Activated effector memory CD4-positive, alpha-beta T cell treated with anti-CD3 and anti-CD28 coated beads, Interleukin-2, amount 50 U/mL, for 16 hours (primary cell): ENCODE results near the gene POLR1A.

ENCODE experiments used
- DNase-seq: peaks from one replicate; pipeline ENCODE4 v3.0.0-alpha.2; 2020

The POLR1A gene

DNA sequence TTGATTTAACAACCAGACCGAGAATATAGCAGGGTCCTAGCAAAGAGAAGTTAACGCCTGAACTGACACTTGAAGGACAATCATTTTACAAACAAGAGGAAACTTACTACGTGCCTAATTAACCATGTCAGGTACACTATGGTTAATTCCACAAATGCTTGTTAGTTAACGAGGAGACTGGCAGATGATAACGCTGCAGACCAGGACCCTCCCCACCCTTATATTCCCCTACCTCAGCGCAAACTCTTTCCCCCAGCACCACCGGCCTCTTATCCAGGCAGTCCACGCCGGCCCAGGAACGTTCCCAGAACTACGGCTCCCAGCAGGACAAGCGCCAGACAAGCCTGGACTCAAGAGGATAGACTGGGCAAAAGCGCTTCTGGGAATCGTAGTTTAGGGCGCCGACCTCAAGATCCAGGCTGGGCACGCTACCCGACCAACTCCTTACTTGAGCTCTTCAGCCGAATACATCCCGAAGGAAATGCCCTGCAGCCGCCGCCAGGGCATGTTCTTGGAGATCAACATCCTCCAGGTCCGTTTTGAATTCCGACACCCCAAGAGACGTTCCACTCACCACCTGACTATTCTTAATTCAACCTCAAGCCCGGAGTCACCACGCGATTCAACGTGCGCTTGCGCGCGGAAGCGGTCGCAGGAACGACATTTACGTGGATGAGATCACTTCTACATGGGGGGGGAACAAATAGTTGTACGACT lies at the start of gene POLR1A:
POLR1A (minus strand) TSS at position 635 of the 717 bp plus-strand sequence; CDS start at position 525, 110 bp downstream.
- peak; percentile 94 for DNase-seq

DNA sequence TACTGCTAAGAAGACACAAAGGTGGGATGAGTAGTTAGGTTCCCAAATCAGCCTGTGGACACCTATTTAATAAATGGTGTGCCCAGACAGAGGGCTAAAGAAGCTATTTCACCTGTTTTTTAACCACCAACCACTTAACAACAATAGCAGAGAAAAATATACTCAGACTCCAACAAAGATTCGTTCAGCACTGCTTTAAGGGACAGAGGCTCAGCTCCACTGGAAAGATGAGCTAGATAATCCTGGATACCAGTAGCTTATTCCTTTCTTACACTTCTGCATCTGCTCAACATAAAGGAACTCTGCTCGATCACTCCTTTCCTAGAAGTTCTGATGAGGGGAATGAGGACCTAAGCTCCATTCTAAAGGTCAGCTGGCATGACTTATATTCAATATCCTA lies 44.8 kb upstream of the POLR1A start:
- DNase-seq = no peak

DNA sequence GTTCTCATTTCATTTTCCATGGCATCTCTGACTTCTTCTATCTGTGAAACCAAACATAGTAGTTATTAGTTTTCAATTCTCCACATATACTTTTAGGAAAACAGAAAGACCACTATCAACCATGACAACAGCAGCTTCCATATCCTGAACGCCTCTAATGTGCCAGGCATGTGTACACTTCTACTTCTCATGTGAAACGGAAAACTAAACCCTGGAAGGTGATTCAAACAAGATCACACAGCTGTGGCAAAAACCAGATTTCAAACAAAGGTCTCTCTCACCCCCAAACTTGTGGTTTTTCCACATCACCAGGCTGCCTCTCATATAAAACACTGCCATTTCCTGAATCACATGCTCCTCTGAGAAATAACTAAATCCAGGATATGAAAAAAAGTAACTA lies 42.1 kb upstream of the POLR1A start:
- no peak for DNase-seq

DNA sequence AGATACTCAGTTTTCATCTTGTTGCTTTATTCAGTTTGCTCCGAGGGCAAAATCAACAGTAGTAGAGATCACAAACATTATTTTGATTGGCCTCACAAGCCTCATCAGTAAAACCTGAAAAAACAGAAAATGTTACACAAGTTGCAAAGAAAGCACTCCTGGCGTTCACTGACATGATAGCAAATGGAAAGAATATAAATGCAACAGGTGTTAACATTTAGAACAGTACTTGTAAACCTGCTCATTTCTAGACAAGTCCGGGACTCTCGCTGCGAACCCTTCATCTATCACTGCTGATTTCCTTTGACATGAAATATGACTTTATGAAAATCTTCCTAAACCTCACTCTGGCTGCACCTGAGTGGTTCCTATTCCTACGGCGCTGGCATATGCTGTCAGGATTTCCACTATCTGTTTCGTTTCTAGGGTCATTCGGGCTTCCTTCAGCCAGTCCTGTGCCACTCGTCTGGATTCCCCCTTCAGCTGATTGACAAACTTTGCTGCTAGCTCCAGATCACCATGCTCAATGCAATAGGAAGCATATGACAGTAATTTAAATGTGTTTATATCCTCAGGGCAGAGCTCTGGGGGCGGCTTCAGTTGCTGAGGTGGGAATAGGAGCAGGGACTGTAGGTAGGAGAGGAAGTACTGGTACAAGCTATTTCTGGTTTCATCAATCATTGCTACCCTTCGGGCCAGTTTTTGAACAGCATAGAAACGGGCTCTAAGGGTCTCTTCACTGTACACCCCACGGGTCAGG lies 38.4 kb upstream of the POLR1A start:
- no peak for DNase-seq

DNA sequence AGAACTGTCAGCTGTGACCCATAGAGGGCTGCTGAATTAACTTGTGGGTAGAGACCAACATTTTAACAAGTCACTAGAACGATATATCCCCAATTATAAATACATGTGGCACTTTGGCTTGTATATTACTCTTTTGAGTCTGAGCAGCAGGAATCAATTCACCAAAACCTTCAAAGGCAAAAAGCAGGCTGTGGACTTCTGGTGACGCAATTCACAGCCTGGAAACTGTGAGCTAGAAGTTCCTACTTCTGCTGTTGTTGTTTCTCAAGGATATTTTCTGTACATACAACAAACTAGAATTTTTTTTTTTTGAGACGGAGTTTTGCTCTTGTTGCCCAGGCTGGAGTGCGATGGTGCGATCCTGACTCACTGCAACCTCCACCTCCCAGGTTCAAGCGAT lies 37.6 kb upstream of the POLR1A start:
- no peak for DNase-seq

DNA sequence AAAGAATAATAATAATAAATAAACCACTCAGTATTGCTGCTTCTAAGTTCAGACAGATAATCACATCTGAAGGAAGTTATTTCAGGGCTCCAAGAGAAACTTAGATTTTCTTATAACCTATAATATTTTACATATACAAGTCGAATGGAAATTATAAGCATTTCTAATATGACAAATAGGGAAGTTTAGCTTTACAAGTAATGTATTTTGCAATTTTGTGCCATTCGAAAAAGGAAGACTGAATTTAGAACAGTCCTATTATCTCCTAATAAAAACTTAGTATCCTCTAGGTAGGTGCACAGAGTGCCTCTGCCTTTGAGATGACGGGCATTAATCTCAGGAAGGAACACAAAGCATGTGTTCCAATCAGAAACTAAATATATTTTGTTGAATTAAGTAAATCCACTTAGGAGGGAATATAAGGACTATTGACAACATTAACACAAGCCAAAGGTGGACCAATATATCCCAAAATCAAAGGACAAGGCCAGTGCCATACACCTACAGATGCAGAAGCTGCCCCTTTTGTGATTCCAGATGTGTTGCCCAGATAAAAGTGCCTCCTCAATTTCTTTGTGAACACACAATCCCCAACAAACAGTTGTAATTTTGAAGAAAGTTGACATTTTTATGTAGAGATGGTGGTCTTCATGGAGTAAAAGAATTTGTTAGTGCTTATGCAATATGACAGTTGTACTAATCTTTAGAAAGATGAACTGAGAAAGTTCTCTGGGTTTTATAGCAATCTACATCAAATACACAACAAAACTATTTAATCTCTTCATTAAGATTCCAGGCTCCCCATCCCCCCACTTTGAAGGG lies 37.0 kb upstream of the POLR1A start:
- DNase-seq = no peak

DNA sequence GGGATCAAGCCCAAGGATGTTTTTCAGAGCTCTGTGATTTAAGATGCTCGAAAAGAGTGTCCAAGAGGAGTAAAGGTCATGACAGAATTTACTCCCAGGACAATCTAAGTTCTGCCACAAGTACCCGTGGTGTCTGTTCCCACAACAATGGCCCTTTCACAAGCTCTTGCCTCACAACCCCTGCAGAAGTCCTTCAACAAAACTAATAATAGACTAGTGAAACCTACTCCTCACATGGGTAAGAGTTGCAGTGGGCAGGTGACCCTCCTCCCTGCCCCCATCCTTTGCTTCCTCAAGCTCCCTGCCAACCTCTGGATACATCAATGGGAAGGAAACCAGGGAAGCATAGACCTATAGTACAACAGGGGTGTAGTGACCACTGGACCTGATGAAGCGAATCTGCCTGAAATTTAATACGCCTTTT lies 35.3 kb upstream of the POLR1A start:
- DNase-seq = no peak

DNA sequence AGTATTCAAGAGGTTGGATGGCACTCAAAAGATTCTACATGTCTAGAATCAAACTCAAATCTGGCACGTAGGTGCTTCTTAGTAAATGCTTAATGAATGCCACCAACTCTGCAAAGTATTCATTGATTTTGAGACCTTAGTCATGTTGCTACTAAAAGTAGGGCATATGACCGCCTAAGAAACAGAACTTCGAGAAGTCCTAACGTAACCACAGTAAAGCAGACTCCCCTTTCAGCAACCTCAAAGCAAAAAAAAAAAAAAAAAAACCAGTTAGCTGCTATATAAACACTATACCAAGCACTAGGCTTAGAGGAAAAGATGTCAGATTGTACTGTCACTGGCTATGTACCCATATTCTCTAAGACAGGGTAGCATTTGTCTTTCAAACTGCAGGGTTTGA lies 34.3 kb upstream of the POLR1A start:
- no peak for DNase-seq

DNA sequence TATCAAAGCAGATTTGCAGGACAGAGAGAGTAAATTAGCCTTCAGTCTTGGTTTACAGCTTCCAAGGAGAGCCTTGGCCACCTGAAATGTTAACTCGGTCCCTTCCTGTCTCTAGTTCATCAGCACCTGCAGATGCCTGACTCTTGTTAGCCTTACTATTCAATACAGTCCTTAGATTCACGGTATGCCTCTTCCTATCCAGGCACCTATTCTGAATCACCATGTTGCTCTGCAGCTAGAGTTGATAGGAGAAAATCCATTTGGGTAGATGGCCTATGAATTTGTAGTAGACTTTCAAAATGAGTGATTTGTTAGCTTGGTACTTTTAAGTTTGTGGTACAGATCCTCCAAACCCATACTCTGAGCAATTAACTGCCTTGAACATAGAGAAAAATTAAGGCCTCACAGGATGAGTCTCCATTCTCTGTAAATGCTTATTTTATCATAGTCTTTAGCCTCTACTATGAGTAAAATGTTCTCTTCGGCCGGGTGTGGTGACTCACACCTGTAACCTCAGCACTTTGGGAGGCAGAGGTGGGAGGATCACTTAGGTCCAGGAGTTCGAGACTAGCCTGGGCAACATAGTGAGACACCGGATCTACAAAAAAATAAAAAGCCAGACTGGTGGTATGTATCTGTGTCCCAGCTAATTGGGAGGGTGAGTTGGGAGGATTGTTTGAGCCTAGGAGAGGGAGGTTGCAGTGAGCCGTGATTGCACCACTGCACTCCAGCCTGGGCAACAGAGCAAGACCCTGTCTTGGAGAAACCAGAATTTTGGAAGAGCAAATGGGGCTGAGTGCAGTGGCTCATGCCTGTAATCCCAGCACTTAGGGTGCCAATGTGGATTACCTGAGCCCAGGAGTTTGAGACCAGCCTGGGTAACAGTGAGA lies 33.3 kb upstream of the POLR1A start:
- no peak for DNase-seq

DNA sequence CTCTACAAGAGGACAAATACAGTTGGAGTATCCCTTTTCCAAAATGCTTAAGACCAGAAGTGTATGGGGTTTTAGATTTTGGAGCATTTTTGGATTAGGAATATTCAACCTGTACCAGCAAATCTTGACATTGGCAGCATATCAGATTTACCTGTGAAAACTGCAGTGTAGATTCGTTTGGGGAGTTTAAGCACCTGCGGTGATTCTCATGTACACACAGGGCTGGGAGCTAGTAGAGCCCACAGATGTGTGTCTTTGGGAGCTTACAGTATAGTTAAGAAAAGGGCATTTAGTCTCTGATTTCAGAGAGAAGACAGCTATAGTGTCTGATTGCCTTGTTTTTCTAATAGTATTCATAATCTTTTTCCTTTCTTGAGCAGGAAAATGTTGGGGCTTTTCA lies 30.5 kb upstream of the POLR1A start:
- DNase-seq = no peak

DNA sequence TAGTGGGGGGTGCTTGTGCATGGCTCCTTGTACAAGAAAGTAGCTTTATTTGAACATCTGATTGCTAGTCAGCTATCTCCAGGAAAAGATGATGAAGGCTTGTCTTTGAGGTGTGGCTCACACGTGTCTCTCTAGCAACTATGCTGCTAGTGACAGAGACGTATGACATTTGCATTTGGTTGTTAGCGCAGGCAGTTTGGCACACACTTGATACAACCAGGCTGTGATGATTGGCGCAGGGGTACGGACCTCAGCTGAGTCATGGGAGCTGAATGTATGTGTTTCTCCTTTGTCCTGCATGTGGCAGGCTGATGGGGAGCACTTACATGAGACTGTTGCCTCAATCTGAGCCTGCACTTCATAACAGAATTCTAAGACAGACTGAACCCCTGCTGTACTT lies 30.0 kb upstream of the POLR1A start:
- DNase-seq = no peak

DNA sequence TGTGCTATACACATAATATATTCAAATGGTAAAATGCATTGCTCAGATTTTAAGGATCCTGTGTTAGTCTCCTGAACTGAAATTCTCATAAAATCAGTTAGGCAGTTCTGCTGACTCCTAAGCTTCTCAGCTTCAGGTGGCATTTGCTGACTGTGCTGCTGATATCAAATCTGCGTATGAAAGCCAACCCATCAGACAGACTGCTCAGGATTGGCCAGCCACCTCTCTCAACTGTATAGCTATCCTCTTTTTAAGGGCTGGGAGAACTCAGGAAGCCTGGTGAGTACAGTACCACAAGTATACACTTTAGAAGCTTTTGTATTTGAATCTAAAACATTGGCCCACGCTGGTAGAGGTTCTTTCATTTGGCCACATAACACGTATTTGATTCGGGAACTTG lies 29.0 kb upstream of the POLR1A start:
- no peak for DNase-seq

DNA sequence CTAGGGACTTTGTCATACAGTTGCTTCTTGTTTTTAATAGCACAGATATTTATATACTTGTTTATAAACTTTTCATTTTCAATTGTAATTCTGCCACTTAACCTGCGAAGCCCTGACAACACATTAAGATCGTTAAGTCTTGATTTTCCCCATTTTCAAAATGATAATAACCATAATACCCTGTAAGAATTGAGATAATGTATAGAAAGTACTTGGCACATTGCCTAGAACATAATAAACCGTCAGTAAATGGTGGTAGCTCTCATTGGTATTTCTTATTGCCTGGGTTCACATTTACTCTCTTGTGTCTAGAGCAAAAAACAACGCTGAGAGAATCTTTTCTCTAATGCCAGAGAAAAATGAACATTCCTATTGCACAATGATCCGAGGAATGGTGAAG lies 19.0 kb upstream of the POLR1A start:
- no peak for DNase-seq

DNA sequence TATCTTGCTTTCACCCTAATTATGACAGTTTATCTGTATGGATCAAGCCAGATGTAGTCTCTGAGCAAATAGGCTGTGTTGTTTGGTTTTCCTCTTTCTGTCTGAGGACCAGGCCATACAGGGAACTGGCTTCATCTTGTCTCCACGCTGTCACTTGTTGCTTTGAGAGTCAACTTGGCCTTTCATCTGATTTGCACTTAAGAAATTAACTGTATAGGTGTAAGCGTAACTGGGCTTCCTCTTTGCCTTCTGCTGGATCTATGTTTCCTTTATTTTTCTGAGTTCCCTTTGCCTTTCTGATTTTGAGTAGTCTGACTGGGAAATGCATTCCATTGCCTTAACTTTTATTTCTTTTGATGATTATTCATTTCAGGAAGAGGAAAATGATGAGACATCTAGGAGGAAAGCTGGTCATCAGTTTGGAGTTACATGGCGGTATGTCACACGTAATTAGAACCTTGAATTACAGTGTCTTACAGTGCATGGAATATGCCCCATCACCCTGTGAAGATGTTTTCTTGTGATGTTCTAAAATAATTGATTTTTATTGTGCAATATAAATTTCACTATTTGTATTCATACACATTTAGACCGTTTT lies 17.7 kb upstream of the POLR1A start:
- DNase-seq = no peak

DNA sequence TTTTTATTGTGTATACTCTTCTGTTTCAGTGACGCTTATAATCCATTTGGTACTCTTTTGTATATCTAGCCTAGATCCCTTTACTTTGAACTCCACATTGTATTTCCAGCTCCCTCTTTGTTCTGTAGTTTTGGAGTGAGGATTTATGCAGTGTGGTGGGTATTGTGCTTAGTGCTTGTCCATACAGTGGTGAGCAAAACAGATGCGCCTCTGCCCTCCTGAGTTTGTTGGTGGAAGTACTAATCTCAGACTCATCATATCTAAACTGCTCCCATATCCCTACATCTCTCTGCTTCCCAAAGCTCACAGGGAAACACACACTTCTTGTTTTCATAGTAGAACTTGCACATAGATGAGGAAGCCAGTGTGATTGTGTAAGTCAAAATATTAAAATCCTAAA lies 12.4 kb upstream of the POLR1A start:
- DNase-seq = no peak

DNA sequence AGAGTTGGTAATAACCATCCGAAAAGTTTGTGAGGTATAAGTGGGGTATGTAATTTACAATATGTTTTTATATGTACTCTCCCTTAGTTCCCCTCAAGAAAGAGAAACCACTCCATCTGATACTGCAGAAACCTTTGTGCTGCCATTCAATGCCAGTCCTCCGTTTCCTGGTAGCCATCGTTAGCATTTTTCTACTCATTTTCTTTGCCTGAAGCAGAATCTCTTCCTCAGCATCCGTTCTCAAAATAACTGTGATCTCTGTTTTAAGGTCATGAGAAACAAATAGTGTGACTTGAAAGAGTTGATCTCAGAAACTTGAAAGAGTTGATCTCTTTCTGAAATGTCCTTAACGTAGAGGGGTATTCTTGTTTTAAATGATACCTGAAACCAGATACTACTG lies 1.3 kb upstream of the POLR1A start:
- DNase-seq = no peak

DNA sequence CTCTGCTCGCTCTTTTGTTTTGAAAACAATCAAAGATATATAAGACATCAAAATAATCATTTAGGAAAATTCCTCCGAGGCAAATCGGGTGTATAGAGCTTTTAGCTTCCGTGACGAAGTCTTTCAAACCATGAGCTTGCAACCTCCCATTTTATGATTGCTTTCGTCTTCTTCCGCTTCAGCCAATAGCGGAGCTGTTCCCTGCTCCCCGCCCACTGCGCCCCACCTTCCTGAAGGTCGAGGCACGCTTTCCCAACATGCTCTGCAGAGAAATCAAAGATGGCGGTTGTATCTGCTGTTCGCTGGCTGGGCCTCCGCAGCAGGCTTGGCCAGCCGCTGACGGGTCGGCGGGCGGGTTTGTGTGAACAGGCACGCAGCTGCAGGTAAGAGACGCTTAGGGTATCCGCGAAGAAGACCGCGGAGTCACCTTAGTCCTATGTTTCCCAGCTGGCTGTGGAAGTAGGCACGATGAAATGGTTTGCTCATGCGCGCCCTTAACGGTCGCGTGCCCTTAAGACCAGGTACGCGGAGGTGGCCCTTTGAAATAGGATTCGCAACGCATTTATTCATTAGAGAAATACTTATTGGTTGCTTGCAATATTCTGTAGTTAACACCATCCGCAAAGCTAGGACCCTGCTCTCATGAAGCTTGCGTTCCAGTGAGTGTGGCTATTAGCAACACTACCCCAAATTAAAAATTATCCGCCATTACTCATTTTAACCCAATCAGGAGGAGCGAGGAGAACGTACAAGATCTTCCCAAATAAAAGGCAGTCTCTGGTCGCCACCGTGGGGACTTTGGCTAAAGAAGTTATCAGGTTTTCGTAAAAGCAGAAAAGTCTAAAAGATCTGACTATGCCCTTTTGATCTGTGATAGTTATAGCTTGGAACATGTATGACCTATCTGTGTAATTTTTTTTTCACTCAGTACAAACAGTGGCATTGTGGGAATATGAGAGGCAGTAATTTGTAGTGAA lies 571 bp upstream of the POLR1A start, which contains the start of gene PTCD3:
PTCD3 (plus strand) TSS at position 267 of the 977 bp plus-strand sequence; CDS start at position 280, 13 bp downstream.
- peak; percentile 98 for DNase-seq

DNA sequence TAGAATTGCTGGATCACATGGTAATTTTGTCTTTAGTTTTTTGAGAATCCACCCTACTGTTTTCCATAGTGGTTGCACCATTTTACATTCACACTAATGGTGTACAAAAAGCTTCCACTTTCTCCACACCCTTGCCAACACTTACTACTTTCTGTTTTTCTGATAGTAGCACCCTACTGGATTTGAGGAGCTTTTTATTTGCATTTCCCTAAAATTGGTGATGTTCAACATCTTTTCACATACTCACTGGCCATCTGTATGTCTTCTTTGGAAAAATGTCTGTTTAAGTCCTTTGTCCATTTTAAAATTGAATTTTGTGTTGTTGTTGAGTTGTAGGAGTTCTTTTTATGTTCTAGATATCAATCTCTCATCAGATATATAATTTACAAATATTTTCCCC lies 3.5 kb downstream of the POLR1A start:
- DNase-seq = no peak

DNA sequence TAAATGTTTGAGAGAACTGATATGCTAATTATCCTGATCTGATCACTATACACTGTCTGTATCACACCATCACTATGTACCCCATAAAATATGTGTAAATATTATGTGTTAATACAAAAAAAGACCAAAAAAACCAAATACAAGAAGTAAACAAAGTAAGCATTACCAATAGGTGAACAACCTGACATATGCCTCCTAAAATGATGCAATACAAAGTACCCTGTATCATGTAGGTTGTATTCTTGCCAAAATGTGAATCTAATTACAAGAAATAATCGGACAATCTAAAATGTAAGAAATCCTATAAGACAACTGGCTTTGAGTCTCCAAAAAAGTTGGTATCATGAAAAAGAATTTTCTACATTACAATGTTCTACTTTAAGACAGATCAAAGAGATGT lies 7.8 kb downstream of the POLR1A start:
- no peak for DNase-seq

DNA sequence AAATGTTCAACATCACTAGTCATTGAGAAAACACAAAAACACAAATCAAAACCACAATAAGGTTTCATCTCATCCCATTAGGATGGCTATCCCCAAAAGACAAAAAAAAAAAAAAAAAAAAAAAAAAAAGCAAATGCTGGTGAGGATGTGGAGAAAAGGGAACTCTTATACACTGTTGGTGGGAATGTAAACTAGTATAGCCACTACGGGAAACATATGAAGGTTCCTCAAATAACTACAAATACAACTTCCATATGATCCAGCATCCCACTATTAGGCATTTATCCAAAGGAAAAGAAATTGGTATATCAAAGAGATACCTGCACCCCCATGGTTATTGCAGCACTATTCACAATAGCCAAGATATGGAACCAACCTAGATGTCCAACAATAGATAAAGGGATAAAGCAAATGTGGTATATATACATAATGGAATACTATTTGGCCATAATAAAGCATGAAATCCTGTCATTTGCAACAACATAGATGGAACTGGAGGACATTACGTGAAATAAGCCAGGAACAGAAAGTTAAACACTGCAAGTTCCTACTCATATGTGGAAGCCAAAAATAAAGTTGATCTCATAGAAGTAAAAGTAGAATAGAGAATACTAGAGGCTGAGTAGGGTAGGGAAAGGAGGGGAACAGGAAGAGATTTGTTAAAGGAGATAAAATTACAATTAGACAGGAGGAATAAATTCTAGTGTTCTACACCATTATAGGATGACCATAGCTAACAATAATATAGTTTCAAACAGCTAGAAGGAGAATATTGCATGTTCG lies 8.4 kb downstream of the POLR1A start:
- no peak for DNase-seq
